Transverse colon (tissue), 4 donors: Measurements from ENCODE around the gene ACAP2. TPM values are rescaled to one million over a fixed set of nuclear protein-coding genes. Genes with fewer than 3 reads are reported as not detected.

ENCODE experiments used
- DNase-seq: peaks from one replicate; pipeline ENCODE4 v3.0.0-alpha.2; 2019
- H3K27ac ChIP-seq, 4 donors: fragments of 200-600 bp; sonication (generic); 2 replicates each; pipeline ENCODE4 v1.5.1; 2016 to 2018; ENCODE audit warnings: inconsistent platforms in 4 of 4
- H3K27me3 ChIP-seq: fragments of 200-600 bp; sonication (generic); 2 replicates; pipeline ENCODE4 v1.5.1; 2017; ENCODE audit warnings: inconsistent platforms
- H3K36me3 ChIP-seq, 4 donors: fragments of 200-600 bp; sonication (generic); 2 replicates each; pipeline ENCODE4 v1.5.1; 2017 to 2019; ENCODE audit warnings: inconsistent platforms in 4 of 4
- H3K4me1 ChIP-seq, 4 donors: fragments of 200-600 bp; sonication (generic); 2 replicates each; pipeline ENCODE4 v1.5.1; 2017 to 2020; ENCODE audit warnings: inconsistent platforms in 4 of 4
- H3K4me3 ChIP-seq, 4 donors: fragments of 200-600 bp; sonication (generic); 1 replicate in 1 of 4; 2 replicates in 3 of 4; pipeline versions ENCODE4 v1.5.1 to v1.6.1; 2017 to 2019; ENCODE audit warnings: inconsistent platforms in 4 of 4
- H3K9me3 ChIP-seq, 2 donors: fragments of 200-600 bp; sonication (generic); 2 replicates each; pipeline ENCODE4 v1.5.1; 2017 to 2019; ENCODE audit warnings: inconsistent platforms in 2 of 2
- CTCF ChIP-seq, 5 experiments: fragments of 200-600 bp in 3 of 5; fragments of 450-650 bp in 2 of 5; sonication (generic) in 3 of 5; IDR thresholded peaks; 1 replicate in 2 of 5; 2 replicates in 3 of 5; pipeline ENCODE4 v1.5.1; 2016 to 2017; ENCODE audit warnings: antibody characterized with exemption in 5 of 5, inconsistent platforms in 3 of 5, mild to moderate bottlenecking in 2 of 5, moderate library complexity in 1 of 5
- EP300 ChIP-seq: sonication (generic); formaldehyde crosslinking; IDR thresholded peaks from one replicate; pipeline ENCODE4 v1.6.1; 2017; ENCODE audit warnings: antibody characterized with exemption, low read depth
- POLR2A ChIP-seq: fragments of 450-650 bp; IDR thresholded peaks from one replicate; pipeline ENCODE4 v1.6.1; 2016; ENCODE audit warnings: antibody characterized with exemption, mild to moderate bottlenecking, moderate library complexity
- POLR2AphosphoS5 ChIP-seq, 3 donors: sonication (generic); formaldehyde crosslinking; IDR thresholded peaks; one replicate each; pipeline ENCODE4 v1.6.1; 2016; ENCODE audit warnings: antibody characterized with exemption in 3 of 3
- WGBS, 2 donors: methylation state at CpG; one replicate each; pipeline ENCODE4 v1.1.5; 2018; ENCODE audit warnings: low coverage in 1 of 2; 5-methylcytosine and 5-hydroxymethylcytosine counted together
- in situ Hi-C, 4 donors: fragments of 200-750 bp; cut with MboI; loops; one replicate each; pipeline versions ENCODE4 v1.15.0 to v1.15.1; 2017; ENCODE audit warnings: low sequenced_read_pairs in 3 of 4, low pct_ligation_motif_present in 1 of 4, low pct_unique_long_range_greater_than_20kb in 1 of 4
- intact Hi-C: fragments of 100-400 bp; cut with DNase I; formaldehyde crosslinking; loops from one replicate; pipeline ENCODE4 v1.15.1; 2023; ENCODE audit warnings: low total_unique reads
- total RNA-seq, 4 donors: library from RNA; depleted of rRNA; stranded (reverse); fragments of >200 nt; gene quantifications; one replicate each; pipeline ENCODE4 v1.1.0, GENCODE V29; 2016

ACAP2 gene
- total RNA-seq, 4 donors from 2014 or later: 17.3 to 97.5 (median 64.6) TPM

DNA sequence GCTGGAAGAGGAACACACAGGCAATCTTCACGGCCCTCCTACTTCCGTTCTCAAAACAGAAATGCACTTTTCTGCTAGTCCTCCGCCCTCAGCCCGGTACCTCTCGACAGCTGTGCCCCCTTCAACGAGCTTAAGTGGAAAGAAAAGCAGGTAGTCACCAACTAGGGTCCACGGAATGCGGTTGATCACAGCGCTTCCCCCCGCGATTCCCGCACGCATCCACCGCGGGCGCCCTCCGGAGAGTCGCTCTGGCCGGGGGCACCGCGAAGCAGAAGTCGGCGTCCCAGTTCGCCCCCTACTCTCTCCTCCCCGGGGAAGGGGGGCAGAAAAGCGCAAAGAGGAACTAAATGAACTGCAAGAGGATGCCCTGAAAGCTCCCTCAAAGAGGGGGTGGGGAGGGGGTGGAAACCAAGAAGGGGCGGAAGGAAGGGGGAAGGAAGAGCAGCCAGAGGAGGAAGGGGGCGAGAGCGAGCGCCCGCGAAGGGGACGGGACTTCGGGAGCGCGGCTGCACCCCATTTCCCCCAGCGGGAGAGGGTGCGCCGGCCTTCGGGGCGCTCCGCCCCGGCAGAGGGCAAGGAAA, 738 bp downstream of the ACAP2 start:
- in situ Hi-C loops (no loop called here), intact Hi-C loops (loop anchor here (5.0 kb wide), 1 partner anchor 100 kb away; the partner anchor contains the start of gene PPP1R2)
- Histone ChIP-seq H3K4me1 (peaks cover 7 to 50% (median 25%) of the 10 kb centered on the region in 4 donors), H3K36me3 (no peaks in the 10 kb centered on the region), H3K27me3 (no peaks in the 10 kb centered on the region), H3K9me3 (no peaks in the 10 kb centered on the region), H3K27ac (peak overlapping the region; percentile 97 to 99 (median 98)), H3K4me3 (peak overlapping the region; percentile 67 to 97 (median 88))
- WGBS, 2 donors: 0% methylated on average over 16 to 43 of the region's 43 CpGs
- TF ChIP-seq POLR2A: no peak
- no peak for TF ChIP-seq EP300
- no peak for TF ChIP-seq POLR2AphosphoS5 (IDR thresholded peaks at IDR 0.05)
- TF ChIP-seq CTCF (IDR thresholded peaks at IDR 0.05): peak in 1 of 5 experiments; percentile 7
- DNase-seq: peak; percentile 50

- Histone ChIP-seq H3K27ac (peak overlapping the region; percentile 97 to 99 (median 98)), H3K4me3 (peak overlapping the region; percentile 67 to 97 (median 88)), H3K36me3 (no peaks in the 10 kb centered on the region), H3K27me3 (no peaks in the 10 kb centered on the region), H3K4me1 (peaks cover 7 to 46% (median 25%) of the 10 kb centered on the region in 4 donors), H3K9me3 (no peaks in the 10 kb centered on the region)
- TF ChIP-seq POLR2A (peak; percentile 28), CTCF (IDR thresholded peaks at IDR 0.05) (no peak)
- peak; percentile 24 for DNase-seq
- in situ Hi-C loops: no loop called here
- 9 to 23% methylated on average over 6 to 13 of the region's 13 CpGs for WGBS, 2 donors
- intact Hi-C loops: loop anchor here (5.0 kb wide), 1 partner anchor 101 kb away; the partner anchor contains the start of gene PPP1R2
These were observed 1.3 kb downstream of the ACAP2 start for GRCh38 chr3:195441476-195441991.

GRCh38 chr3:195441051-195441450, 1.8 kb downstream of the ACAP2 start:
- WGBS, 2 donors: 45 to 56% methylated on average over 2 of the region's 2 CpGs
- Histone ChIP-seq H3K9me3 (no peaks in the 10 kb centered on the region), H3K27ac (peak overlapping the region; percentile 97 to 99 (median 98)), H3K27me3 (no peaks in the 10 kb centered on the region), H3K4me1 (peaks cover 7 to 48% (median 25%) of the 10 kb centered on the region in 4 donors), H3K36me3 (no peaks in the 10 kb centered on the region), H3K4me3 (peak overlapping the region in 2 of 4 donors; percentile 86 to 89)
- intact Hi-C loops: loop anchor here (5.0 kb wide), 1 partner anchor 101 kb away; the partner anchor contains the start of gene PPP1R2
- no peak for DNase-seq
- in situ Hi-C loops: no loop called here
- TF ChIP-seq POLR2A (no peak), CTCF (IDR thresholded peaks at IDR 0.05) (no peak), EP300 (no peak), POLR2AphosphoS5 (IDR thresholded peaks at IDR 0.05) (no peak)

GRCh38 chr3:195440379-195440778, 2.4 kb downstream of the ACAP2 start:
- 78 to 83% methylated on average over 1 of the region's 1 CpG for WGBS, 2 donors

More at GRCh38 chr3:195440379-195440778, 2.4 kb downstream of the ACAP2 start:
- Histone ChIP-seq H3K4me3 (no peak overlapping the region), H3K4me1 (peaks cover 7 to 48% (median 25%) of the 10 kb centered on the region in 4 donors), H3K27ac (no peak overlapping the region), H3K27me3 (no peaks in the 10 kb centered on the region), H3K9me3 (no peaks in the 10 kb centered on the region), H3K36me3 (no peaks in the 10 kb centered on the region)
- DNase-seq: no peak
- TF ChIP-seq CTCF (IDR thresholded peaks at IDR 0.05): no peak
- no peak for TF ChIP-seq EP300
- no peak for TF ChIP-seq POLR2AphosphoS5 (IDR thresholded peaks at IDR 0.05)
- TF ChIP-seq POLR2A: no peak
- in situ Hi-C loops (no loop called here), intact Hi-C loops (loop anchor here (5.0 kb wide), 1 partner anchor 102 kb away; the partner anchor contains the start of gene PPP1R2)
